Right kidney (tissue), 1 donor: Measurements from ENCODE around the gene COQ10B.
"Not testable (repeated sequence)": the region's sequence is repeated elsewhere in the genome, so short reads cannot be mapped to it uniquely, and the experiment has no call there.

ENCODE experiments used
- DNase-seq: peaks from one replicate; pipeline ENCODE4 v3.0.0-alpha.2; 2016

Gene COQ10B

DNA sequence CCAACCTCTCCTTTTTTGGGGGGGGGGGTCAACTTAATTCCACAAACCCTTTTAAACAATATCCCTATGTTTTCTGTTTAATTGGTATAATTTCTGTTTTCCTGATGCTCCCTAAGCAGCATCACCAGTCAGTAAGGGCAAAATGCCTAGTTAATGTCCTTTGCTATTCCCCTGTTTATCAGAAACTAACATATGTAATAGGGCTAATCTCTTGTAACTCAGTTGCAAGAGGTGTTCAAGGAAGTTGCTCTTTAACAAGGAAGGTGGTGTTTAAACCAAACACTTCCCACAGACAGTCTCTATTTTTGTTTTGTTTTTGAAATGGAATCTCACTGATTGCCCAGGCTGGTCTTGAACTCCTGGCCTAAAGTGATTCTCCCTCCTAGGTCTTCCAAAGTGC, 6.5 kb upstream of the COQ10B start:
- no peak for DNase-seq

DNA sequence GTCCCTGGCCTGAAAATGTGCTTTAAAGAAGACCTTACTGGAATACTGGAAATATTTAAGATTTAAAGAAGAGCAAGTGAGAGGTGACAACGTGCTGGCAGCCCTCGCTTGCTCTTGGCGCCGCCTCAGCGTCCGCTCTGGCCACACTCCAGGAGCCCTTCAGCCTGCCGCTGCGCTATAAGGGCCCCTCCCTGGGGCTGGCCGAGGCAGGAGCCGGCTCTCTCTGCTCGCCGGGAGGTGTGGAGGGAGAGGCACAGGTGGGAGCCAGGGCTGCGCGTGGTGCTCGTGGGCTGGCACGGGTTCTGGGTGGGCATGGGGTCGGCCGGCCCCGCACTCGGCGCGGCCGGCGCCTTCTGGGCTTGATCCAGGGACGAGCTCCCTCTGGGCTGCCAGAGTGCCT, 2.9 kb upstream of the COQ10B start:
- DNase-seq = no peak

DNA sequence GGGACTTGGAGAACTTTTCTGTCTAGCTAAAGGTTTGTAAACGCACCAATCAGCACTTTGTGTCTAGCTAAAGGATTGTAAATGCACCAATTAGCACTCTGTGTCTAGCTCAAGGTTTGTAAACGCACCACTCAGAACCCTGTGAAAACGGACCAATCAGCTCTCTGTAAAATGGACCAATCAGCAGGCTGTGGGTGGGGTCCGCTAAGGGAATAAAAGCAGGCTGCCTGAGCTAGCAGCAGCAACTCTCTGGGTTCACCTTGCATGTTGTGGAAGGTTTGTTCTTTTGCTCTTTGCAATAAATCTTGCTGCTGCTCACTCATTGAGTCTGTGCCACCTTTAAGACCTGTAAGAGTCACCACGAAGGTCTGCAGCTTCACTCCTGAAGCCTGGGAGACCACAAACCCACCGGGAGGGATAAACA, 2.4 kb upstream of the COQ10B start:
- not testable (repeated sequence) for DNase-seq

DNA sequence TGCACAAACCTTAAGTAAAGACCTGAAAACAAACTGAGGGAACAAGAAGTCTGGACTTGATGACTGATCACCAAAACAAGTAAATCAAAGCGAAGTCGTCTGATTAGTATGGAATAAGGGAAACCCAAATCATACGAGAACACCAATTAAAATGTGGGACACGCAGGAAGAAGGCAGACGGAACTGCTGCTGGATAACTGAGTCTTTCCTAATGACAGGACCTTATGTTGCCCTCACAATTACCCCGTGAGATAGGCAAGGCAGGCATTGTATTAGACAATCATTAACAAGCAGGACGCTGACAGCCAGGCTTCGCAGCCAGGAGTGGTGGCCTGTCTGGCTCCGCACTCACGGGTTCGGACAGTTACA, 614 bp upstream of the COQ10B start:
- no peak for DNase-seq

DNA sequence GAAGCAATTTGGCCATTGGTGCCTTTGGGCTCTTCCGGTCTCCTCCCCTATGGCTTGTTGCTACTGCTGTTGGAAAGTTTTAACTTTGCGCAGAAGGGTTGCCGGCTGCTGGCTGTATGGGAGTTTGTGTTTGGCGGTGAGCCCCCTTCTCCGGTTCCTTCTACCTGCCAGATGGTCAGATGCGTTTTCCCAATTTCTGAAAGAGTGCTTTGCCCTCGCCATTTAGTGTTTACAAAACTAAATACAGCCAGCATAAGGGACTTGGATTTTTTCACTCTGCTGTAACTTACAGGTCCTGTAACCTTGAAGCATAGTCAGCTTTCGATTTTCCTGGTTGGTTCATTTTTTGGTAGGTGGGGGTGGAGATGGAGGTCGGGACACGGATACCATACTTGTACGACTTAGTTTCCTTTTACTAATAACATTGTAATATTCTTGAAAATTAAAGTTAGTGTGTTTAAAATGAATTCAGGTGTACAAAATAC, 604 bp downstream of the COQ10B start:
- DNase-seq = no peak

DNA sequence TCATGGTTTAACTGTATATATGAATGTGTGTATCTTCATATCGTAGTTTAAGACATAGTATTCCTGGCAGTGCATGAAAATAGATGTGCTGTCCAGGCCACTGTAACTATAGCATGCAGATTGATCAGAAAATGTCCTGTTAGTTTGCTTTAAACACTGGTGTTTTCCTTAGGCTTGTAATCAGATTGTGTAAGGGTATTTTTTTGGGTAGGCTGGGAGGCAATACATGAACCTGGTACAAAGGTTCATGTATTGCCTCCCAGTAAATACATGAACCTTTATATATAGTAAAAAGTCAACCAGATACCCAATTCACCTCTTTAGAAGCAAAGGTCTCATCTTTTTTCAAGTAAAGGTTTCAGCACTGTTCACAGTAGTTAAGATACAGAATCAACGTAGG, 1.6 kb downstream of the COQ10B start:
- DNase-seq = no peak

DNA sequence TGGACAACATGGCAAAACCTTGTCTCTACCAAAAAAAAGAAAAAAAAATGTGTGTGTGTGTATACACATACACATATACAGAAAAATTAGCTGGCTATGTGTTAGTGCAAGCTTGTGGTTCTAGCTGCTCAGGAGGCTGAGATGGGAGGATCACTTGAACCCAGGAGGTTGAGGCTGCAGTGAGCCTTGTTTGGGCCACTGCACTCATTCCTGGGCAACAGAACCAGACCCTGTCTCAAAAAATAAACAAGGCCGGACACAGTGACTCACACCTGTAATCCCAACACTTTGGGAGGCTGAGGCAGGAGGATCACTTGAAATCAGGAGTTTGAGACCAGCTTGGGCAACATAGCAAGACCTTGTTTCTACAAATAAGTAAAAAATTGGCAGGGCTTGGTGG, 2.1 kb downstream of the COQ10B start:
- no peak for DNase-seq

DNA sequence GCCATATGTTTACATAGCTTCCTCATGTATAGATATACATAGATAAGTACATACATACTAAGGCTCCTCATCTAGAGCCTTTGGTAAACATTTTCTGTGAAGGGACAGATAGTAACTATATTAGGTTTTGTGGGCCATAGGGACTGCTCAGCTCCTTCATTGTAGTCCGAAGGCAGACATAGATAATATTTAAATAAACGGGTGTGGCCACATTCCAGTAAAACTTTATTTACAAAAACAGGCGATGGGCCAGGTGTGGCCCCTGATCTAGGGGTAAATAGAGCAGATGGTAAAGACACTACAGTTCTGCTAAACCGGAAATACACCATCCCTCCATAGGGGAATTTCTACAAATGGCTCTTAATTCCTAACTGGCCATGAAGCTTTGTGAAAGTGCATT, 7.3 kb downstream of the COQ10B start:
- no peak for DNase-seq

DNA sequence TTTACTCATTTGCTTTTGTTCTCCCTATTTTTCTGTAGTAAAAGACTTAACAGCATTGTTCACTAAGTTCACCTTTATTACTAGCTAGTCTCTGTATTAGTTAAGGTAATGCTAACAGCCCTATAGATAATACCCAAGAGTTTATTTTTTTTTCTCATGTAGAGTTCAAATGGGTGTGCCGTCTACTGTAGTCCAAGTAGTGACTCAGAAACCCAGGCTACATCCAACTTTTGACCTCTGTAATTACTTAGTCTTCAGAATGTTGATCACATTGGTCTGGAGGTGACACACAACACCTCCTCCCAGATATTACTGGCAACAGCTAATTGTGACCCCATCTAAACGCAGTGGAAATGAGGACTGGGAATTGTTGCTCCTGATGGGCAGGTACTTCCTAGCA, 7.7 kb downstream of the COQ10B start:
- DNase-seq = no peak

DNA sequence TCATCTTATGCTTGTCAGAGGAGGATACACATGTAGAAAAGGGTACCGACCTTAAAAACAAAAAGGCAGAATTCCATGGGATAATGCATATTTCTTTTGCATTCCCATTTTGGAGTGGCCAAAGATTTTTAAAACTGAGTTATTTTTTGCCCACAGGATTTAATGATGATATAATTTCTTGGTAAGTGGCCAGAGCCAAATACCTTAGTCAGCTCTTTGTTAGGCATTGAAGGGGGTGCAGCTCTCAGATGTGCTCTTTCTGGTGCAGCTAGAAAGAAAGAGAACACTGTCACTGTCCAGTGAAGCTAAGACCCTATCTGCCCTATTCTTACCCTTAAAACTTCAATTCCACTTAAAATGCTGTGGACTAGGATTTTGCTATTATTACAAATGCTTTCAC, 10.8 kb downstream of the COQ10B start:
- no peak for DNase-seq

DNA sequence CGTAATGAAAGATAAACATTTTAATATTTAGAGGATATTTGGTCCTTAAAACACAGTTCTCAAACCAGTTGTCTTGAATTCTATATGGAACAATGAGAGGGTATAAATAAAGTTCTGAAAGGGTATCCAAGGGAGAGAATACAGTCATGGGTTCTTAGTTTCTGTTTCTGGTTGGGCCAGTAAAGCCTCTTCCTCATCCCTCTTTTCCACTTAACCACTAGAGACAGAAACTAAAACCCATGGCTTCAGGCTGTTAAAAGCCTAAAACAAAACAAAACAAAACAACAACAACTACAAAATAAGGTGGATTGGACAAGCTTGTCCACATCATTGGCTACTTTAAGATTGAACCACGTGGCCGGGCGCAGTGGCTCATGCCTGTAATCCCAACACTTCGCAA, 18.8 kb downstream of the COQ10B start:
- DNase-seq = no peak

DNA sequence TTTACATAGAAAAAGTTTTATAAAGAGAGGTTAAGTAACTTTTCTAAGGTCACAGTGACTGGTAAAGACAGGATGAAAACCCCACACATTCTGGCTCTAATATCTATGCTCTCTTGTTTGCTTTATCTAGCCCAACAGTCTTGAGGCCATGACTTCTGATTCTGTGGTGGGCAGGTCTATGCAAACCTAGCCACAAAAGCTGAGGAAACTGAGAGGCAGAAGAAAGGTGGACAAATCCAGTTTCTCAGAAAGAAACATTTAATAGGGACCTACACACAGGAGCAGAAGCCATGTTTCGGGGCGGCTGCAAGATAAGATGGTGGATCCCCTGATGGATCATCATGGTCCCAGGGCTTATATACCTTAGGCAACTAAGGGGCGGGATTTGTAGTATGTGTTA, 24.4 kb downstream of the COQ10B start:
- DNase-seq = no peak

DNA sequence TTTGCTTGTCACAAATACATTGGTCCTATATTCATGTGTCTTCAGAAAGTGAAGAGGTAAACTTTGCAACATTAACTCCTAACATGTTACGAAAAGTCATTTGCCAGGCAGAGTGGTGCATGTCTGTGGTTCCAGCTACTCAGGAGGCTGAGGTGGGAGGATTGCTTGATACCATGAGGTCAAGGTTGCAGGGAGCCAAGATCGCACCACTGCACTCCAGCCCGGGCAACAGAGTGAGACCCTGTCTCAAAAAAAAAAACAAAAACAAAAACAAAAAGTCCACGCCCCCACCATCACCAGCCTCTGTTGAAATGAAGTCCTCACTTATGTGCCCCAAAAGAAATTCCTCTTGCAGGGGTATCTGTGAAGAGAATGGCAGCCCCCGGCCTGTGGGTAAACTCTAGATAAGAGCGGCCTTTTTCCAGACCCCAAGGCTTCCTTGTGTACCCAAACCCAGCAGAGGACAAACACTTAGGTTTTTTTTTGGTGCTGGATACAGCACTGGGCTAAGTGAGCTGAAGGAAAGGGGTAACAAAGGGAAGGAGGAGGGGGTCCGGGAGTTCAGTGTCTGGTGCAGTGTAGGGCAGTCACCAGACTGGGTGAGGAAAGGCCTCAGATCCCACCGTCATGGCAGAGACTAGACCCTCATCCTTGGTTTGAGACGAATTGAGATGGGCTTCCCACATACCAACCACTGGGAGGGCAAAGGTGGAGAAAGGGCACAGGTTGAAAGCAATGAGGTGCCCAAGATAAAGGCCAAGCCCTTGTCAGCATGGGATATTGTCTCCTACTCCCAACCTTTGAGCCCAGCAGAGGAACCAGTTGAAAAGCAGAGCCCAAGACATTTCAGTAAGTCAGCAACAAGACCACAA, 27.0 kb downstream of the COQ10B start:
- no peak for DNase-seq

DNA sequence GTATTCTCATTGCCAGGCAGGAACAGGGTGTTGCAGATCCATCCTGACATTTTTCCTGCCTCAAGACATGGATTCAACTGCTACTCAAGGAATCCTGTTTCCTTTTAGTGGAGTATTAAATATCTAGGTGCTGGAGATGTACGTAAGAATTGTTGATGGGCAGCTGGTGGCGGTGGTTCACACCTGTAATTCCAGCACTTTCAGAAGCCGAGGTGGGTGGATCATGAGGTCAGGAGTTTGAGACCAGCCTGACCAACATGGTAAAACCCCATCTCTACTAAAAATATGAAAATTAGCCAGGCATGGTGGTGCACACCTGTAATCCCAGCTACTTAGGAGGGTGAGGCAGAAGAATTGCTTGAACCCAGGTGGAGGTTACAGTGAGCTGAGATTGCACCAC, 30.9 kb downstream of the COQ10B start:
- not testable (repeated sequence) for DNase-seq

DNA sequence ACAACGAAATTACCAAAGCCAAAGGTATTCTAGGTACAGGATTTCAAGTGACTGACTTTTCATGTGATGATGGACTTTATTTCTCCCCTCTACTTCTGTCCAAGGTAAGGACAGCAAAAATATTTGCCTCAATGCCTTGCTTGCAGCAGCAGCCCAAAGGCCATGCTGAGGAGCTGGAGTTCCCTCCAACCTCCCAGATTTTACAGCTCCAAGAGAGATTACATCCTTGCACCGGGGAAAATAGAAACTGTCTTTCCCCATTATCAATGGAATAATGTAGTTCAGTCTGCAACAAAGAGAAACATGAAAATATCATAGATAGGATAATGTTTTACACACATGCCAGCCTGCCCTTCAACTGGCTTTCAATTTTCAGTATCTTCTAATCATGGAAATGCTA, 32.8 kb downstream of the COQ10B start:
- no peak for DNase-seq

DNA sequence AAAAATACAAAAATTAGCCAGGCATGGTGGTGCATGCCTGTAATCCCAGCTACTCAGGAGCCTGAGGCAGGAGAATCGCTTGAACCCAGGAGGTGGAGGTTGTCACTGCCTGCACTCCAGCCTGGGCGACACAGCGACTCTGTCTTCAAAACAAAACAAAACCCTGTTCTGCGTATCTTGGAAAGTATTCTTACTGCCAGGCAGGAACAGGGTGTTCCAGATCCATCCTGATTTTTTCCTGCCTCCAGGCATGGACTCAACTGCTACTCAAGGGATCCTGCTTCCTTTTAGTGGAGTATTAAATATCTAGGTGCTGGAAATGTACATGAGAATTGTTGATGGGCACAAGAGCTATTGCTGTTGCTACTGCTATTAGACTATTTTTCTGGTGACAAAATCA, 34.0 kb downstream of the COQ10B start:
- DNase-seq = no peak

DNA sequence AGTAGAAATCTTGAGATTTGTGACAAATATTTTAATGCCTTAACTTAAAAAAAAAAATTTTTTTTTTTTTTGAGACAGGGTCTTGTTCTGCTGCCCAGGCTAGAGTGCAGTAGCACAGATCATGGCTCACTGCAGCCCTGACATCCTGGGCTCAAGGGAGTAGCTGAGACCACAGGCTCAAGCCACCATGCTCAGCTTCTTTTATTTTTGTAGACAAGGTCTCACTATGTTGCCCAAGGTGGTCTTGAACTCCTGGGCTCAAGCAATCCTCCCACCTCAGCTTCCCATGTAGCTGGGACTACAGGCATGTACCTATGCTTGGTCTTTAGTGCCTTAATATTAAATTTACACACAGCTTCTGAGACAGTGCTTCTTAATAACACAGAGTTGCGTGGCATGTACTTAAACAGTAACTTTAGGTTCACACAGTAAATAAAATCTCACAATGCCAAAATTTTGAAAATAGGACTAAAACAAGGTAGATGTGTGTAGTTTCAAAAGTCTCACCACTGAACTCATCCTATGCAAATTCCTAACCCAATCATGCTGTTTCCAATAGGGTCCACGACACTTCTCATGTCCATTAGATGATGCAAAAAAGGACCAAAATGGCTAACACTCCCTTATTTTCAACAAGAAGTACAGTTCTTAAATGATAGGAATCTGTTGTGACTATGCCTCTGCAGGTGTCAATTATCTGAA, 42.2 kb downstream of the COQ10B start:
- no peak for DNase-seq

DNA sequence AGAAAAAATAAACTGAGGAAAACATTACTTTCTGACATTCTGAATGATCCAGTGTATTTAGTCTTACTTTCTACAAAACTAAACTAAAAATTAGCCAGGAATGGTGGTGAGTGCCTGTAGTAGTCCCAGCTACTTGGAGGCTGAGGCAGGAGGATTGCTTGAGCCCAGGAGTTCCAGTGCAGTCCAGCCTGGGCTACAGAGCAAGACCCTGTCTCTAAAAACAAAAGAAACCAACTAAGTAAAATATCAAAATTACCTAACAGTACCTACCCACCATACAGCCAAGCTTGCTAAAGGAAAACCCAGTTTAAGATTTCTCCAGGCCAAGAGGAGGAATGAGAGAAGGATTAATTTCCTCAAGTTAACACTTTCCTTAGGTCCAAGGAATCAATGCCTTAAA, 43.3 kb downstream of the COQ10B start:
- DNase-seq = no peak

DNA sequence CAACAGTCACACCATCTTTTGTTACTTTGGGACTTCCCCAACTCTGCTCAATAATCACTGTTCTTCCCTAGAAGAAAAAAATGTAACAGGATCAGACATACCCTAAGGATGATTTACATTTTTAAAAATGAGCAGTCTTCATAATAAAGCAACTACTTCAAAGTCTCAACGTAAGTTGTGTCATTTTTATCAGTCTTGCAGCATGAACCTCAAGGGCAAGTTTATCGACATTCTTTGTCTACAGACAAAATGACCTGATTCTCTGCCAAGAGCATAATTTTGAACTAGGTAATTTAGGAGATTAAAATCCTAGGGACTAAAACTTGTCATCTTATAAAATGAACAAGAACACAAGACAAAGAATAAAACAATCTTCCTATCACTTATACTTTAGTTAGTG, 44.0 kb downstream of the COQ10B start:
- no peak for DNase-seq

DNA sequence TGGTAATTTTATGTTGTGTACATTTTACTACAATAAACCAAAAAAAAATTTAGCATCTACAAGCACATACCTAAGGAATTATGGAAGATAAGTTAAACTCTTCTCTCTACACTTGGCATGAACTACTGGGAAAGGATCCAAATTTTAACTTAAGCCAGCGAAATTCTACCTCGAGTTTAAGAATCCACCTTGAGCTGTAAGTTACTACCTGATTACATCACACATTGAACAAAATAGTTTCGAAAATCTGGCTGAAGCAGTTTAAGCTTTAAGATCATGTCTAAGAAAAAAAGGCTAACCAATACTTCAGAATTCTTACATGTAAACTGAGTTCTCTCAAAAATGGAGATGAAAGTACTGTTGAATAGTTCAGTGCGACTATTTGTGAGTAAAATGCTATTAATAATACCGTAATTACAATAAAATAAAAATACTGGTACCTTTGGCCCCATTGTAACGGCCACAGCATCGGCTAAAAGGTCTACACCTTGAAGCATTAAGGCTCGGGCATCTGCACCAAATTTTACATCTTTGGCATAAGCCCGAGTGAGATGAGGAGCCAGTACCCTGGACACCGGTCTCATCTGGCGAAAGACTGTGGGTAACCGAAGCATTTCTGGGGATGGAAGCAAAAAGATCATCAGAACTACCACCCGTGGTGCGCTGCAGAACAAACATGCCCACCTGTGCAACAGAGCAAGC, 45.0 kb downstream of the COQ10B start:
- no peak for DNase-seq

DNA sequence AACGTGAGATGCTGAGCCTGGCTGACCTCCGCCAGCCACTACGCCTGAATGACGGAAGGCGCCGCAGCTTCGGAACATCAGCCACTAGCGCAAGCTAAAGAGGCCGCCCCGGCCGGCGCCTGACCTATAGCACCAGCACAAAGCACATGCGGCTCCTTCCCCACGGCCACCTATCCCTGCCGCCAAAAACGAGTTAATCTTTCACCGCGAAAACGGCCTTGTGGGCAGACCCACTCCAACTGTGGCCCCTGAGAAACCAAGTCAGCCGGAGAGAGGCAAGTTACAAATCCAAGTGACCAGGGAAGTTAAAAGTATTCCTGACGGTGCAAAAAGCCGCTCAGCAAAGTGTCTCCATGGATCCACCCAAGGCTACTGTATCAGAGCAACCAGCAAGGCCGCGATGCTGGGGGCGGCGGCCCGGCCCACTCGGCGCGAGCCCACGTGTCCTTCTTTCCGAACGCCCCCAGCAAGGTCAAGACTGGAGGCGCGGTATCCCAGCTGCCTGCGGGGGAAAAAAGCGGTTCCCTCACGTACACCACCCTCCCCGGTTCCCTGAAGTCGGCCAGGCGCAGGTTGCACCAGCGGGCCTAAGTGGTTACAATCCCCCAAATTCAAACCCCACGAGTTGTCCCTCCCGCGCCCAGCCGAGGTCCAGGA, 45.7 kb downstream of the COQ10B start:
- DNase-seq = peak; percentile 87

DNA sequence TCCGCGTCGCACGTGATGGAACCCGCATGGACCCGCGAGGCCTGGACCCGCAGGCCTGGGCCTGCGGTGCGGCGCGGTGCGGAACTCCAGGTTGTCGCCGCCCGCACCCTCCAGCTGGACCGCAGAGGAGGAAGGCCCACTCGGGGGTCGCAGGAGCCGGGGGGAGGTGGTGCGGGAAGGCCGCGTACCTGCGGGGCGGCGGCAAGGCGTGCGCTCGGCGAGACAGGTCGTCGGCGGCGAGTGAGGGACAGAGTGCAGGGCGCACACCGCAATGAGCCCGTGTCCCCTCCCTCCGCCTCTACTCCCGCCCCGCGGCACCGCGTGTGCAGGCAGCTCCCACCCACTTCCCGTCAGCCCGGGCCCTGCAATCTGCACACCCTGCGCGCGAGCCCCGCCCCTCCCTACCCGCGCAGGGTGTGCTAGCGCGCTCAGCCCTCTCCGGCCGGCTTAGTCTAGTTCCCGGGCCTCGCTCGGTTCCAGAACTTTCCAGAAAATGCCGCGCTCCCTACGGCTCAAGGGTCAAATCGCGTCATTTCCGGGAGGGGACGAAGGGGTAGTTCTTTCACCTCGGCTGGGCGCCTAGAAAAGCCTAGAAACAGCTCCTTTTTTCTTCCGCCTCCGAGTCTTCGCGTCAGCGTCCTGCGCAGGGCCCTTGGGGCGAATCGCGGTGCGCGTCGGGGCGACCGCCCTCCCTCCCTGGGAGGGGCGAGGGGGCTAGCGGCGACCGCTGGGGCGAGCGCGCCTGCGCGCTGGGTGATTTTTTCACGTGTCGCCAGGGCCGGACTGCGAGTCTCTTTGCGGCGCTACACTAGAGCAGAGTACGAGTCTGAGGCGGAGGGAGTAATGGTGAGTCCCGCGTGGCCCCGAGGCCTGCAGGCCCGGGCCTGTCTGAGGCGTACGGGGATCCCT, 46.5 kb downstream of the COQ10B start, which contains the start of the genes HSPD1 and HSPE1:
Gene HSPD1, minus strand, starts transcription at position 247 of the 909 bp plus-strand sequence. CDS start 992 bp downstream, outside the sequence.
Gene HSPE1, plus strand, starts transcription at position 786 of the 909 bp plus-strand sequence. Its CDS starts 58 bp downstream, at position 844.
- DNase-seq = peak; percentile 96
